SK-N-SH treated with all-trans-retinoic acid at 6 μM for 48 hours (cell line): ENCODE data around the gene LYRM4.

Source experiments
- ATAC-seq: fragments of 200-7000 bp; cut with Tn5 transposase; 3 replicates; pipeline ENCODE4 v1.9.1; 2020; ENCODE audit warnings: mild to moderate bottlenecking, moderate library complexity
- ARNTL ChIP-seq: fragments of 450-650 bp; formaldehyde crosslinking; IDR thresholded peaks from 2 replicates; pipeline ENCODE4 v1.5.0; 2020; ENCODE audit warnings: low read depth, mild to moderate bottlenecking, moderate library complexity, borderline replicate concordance
- BACH2 ChIP-seq: fragments of 250-450 bp; sonication (Bioruptor Pico); IDR thresholded peaks from 2 replicates; pipeline ENCODE4 v1.9.0; 2021; ENCODE audit warnings: mild to moderate bottlenecking, borderline replicate concordance
- CSDC2 ChIP-seq: fragments of 250-450 bp; sonication (Bioruptor Pico); IDR thresholded peaks from 2 replicates; pipeline ENCODE4 v1.5.0; 2020; ENCODE audit warnings: mild to moderate bottlenecking, moderate library complexity
- CSRNP3 ChIP-seq: fragments of 250-450 bp; sonication (Bioruptor Pico); IDR thresholded peaks from 2 replicates; pipeline ENCODE4 v1.5.1; 2021; ENCODE audit warnings: mild to moderate bottlenecking, moderate library complexity
- ESRRG ChIP-seq: fragments of 250-450 bp; sonication (Bioruptor Pico); IDR thresholded peaks from 2 replicates; pipeline ENCODE4 v1.6.1; 2021; ENCODE audit warnings: mild to moderate bottlenecking
- GLIS3 ChIP-seq: fragments of 250-450 bp; sonication (Bioruptor Pico); IDR thresholded peaks from 2 replicates; pipeline ENCODE4 v1.5.0; 2020; ENCODE audit warnings: mild to moderate bottlenecking, moderate library complexity
- ISL1 ChIP-seq: fragments of 250-450 bp; sonication (Bioruptor Pico); IDR thresholded peaks from 2 replicates; pipeline ENCODE4 v2.1.2; 2022; ENCODE audit warnings: mild to moderate bottlenecking, moderate library complexity
- OSR1 ChIP-seq: fragments of 250-450 bp; sonication (Bioruptor Pico); IDR thresholded peaks from 2 replicates; pipeline ENCODE4 v1.8.0; 2022; ENCODE audit warnings: moderate library complexity, mild to moderate bottlenecking, inconsistent platforms
- POU6F1 ChIP-seq: fragments of 250-450 bp; sonication (Bioruptor Pico); IDR thresholded peaks from 2 replicates; pipeline ENCODE4 v1.8.0; 2021; ENCODE audit warnings: low read depth, mild to moderate bottlenecking, moderate library complexity, borderline replicate concordance
- PPARA ChIP-seq: fragments of 250-450 bp; sonication (Bioruptor Pico); IDR thresholded peaks from 2 replicates; pipeline ENCODE4 v1.5.0; 2020; ENCODE audit warnings: mild to moderate bottlenecking, borderline replicate concordance
- RARB ChIP-seq: fragments of 250-450 bp; sonication (Bioruptor Pico); IDR thresholded peaks from 2 replicates; pipeline ENCODE4 v1.8.0; 2021; ENCODE audit warnings: mild to moderate bottlenecking, moderate library complexity
- SNAI2 ChIP-seq: fragments of 250-450 bp; sonication (Bioruptor Pico); IDR thresholded peaks from 2 replicates; pipeline ENCODE4 v1.5.0; 2020; ENCODE audit warnings: mild to moderate bottlenecking, moderate library complexity
- TOX ChIP-seq: fragments of 250-450 bp; sonication (Bioruptor Pico); IDR thresholded peaks from 2 replicates; pipeline ENCODE4 v1.8.0; 2021; ENCODE audit warnings: mild to moderate bottlenecking, moderate library complexity, borderline replicate concordance
- TSHZ2 ChIP-seq: fragments of 250-450 bp; sonication (Bioruptor Pico); IDR thresholded peaks from 2 replicates; pipeline ENCODE4 v1.5.0; 2020; ENCODE audit warnings: mild to moderate bottlenecking, moderate library complexity
- ZC3H10 ChIP-seq: fragments of 250-450 bp; sonication (Bioruptor Pico); IDR thresholded peaks from 2 replicates; pipeline ENCODE4 v1.5.1; 2021; ENCODE audit warnings: mild to moderate bottlenecking, moderate library complexity
- ZFP3 ChIP-seq: fragments of 250-450 bp; sonication (Bioruptor Pico); IDR thresholded peaks from 2 replicates; pipeline ENCODE4 v1.5.0; 2020; ENCODE audit warnings: mild to moderate bottlenecking, moderate library complexity
- ZFP30 ChIP-seq: fragments of 450-650 bp; formaldehyde crosslinking; IDR thresholded peaks from 2 replicates; pipeline ENCODE4 v1.5.0; 2022; ENCODE audit warnings: mild to moderate bottlenecking, moderate library complexity
- ZNF565 ChIP-seq: fragments of 450-650 bp; formaldehyde crosslinking; conservative IDR thresholded peaks from 2 replicates; pipeline ENCODE4 v1.5.0; 2020; ENCODE audit warnings: low read depth, mild to moderate bottlenecking, moderate library complexity
- ZNF70 ChIP-seq: fragments of 450-650 bp; formaldehyde crosslinking; IDR thresholded peaks from 2 replicates; pipeline ENCODE4 v1.5.0; 2020; ENCODE audit warnings: mild to moderate bottlenecking, moderate library complexity
- ZNF8 ChIP-seq: fragments of 450-650 bp; formaldehyde crosslinking; IDR thresholded peaks from 2 replicates; pipeline ENCODE4 v1.5.0; 2020; ENCODE audit warnings: mild to moderate bottlenecking, moderate library complexity
- TF ChIP-seq, protein P1 (sequence below): fragments of 250-450 bp; sonication (Bioruptor Pico); IDR thresholded peaks from 2 replicates; pipeline ENCODE4 v1.5.1; 2020; ENCODE audit warnings: low read depth, mild to moderate bottlenecking, moderate library complexity
- TF ChIP-seq, protein P2 (sequence below): fragments of 250-450 bp; sonication (Bioruptor Pico); IDR thresholded peaks from 2 replicates; pipeline ENCODE4 v1.8.0; 2020; ENCODE audit warnings: mild to moderate bottlenecking, moderate library complexity, borderline replicate concordance

Gene LYRM4

DNA sequence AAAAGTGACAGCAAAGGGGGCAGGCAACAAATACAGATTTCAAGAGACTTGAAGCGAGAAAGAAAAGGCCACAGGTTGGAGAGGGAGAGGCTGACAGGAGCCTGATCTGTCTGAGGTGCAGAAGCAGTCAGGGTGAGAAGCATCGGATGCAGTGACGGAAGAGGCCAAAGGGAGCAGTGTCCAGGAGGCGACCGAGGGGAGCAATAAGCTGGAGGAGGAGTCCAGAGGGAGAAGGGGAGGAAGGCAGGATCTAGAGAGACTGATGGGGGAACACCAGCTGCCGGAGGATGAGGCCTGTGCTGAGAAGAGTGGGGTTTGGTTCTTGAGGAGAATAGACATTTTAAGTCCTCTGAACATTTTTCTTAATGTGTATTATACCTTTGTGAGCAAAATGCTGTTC is 24.3 kb upstream of the LYRM4 start (continued):
- TF ChIP-seq, protein P1, sequence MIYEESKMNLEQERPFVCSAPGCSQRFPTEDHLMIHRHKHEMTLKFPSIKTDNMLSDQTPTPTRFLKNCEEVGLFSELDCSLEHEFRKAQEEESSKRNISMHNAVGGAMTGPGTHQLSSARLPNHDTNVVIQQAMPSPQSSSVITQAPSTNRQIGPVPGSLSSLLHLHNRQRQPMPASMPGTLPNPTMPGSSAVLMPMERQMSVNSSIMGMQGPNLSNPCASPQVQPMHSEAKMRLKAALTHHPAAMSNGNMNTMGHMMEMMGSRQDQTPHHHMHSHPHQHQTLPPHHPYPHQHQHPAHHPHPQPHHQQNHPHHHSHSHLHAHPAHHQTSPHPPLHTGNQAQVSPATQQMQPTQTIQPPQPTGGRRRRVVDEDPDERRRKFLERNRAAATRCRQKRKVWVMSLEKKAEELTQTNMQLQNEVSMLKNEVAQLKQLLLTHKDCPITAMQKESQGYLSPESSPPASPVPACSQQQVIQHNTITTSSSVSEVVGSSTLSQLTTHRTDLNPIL (CRISPR knock-in tag) = no peak
- TF ChIP-seq PPARA (CRISPR knock-in tag) = no peak
- TF ChIP-seq CSDC2 (CRISPR knock-in tag) = no peak
- no peak for TF ChIP-seq TSHZ2
- TF ChIP-seq ZFP30 (CRISPR knock-in tag) = no peak
- no peak for TF ChIP-seq TOX (CRISPR knock-in tag)
- no peak for TF ChIP-seq ZNF565

DNA sequence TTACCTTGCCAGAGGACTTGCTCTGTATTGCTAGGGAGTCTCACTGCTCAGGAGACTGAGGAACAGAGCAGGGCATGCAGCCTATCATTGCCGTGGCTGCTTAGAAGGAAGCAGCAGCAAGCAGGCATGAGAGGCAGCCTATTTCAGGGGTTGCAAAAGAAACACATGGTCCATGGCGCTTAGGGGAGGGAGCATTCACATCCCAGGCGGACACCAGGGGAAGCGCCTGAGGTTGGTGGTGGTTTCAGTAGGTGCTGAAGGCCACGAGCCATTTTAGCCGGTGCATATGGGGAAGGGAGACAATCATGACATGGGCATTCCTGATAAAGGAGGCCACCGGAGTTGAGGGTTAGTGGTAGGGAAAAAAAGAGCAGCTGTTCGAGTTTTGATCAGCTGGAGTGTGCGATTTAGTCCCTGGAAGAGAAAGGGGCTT is 21.5 kb upstream of the LYRM4 start:
- ATAC-seq = no peak
- TF ChIP-seq GLIS3 (CRISPR knock-in tag) (no peak), ZC3H10 (no peak), ZNF70 (CRISPR knock-in tag) (no peak), PPARA (CRISPR knock-in tag) (no peak), ESRRG (CRISPR knock-in tag) (no peak), BACH2 (CRISPR knock-in tag) (no peak), CSDC2 (CRISPR knock-in tag) (no peak), CSRNP3 (CRISPR knock-in tag) (no peak), POU6F1 (CRISPR knock-in tag) (no peak), SNAI2 (CRISPR knock-in tag) (no peak), ARNTL (CRISPR knock-in tag) (no peak), ZFP30 (CRISPR knock-in tag) (no peak), RARB (CRISPR knock-in tag) (no peak), ISL1 (CRISPR knock-in tag) (no peak), ZNF565 (no peak), ZNF8 (CRISPR knock-in tag) (no peak), OSR1 (CRISPR knock-in tag) (no peak), ZFP3 (no peak)
- TF ChIP-seq, protein P2, sequence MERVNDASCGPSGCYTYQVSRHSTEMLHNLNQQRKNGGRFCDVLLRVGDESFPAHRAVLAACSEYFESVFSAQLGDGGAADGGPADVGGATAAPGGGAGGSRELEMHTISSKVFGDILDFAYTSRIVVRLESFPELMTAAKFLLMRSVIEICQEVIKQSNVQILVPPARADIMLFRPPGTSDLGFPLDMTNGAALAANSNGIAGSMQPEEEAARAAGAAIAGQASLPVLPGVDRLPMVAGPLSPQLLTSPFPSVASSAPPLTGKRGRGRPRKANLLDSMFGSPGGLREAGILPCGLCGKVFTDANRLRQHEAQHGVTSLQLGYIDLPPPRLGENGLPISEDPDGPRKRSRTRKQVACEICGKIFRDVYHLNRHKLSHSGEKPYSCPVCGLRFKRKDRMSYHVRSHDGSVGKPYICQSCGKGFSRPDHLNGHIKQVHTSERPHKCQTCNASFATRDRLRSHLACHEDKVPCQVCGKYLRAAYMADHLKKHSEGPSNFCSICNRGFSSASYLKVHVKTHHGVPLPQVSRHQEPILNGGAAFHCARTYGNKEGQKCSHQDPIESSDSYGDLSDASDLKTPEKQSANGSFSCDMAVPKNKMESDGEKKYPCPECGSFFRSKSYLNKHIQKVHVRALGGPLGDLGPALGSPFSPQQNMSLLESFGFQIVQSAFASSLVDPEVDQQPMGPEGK = no peak
- TF ChIP-seq, protein P1 (CRISPR knock-in tag) = no peak
